BE2C (cell line): Measurements from ENCODE around the gene BCOR.

ENCODE experiments used
- DNase-seq: peaks from one replicate; pipeline ENCODE4 v3.0.0-alpha.2; 2020
- H3K27me3 ChIP-seq: fragments of 250-450 bp; sonication (Bioruptor Pico); 2 replicates; pipeline ENCODE4 v1.5.1; 2020; ENCODE audit warnings: mild to moderate bottlenecking
- H3K36me3 ChIP-seq: fragments of 250-450 bp; sonication (Bioruptor Pico); 2 replicates; pipeline ENCODE4 v1.5.1; 2020; ENCODE audit warnings: mild to moderate bottlenecking
- H3K4me1 ChIP-seq: fragments of 250-450 bp; sonication (Bioruptor Pico); 2 replicates; pipeline ENCODE4 v1.5.1; 2020
- H3K4me3 ChIP-seq: 2 replicates; pipeline ENCODE4 v1.5.1; 2011; ENCODE audit warnings: low read depth, low read length
- H3K9me3 ChIP-seq: fragments of 250-450 bp; sonication (Bioruptor Pico); 2 replicates; pipeline ENCODE4 v1.5.1; 2020
- TF ChIP-seq, protein P1 (sequence below): IDR thresholded peaks from 2 replicates; pipeline ENCODE4 v1.5.1; 2012; ENCODE audit warnings: mild to moderate bottlenecking, low read depth, low read length

BCOR gene

DNA sequence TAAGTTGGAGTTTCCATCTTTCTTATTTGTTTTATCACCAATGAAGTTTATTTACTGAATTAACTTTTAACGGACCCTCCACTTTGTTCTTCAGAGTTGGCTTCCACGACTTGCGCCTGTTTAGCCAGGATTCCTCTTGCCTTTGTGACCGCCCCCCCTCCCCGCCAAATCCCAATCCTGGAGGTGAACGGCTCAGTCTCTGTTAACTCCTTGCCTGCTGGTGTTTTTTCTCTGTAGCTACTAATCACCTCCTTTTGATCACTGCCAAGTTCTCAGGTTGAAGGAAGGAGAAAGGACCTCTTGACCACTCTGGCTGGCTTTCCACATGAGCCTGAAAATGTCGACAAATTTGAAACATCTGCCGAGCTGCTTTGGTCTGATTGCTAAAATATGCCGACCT is 46.8 kb upstream of the BCOR start:
- H3K9me3 ChIP-seq: no peaks in the 10 kb centered on the region
- H3K27me3 ChIP-seq: no peaks in the 10 kb centered on the region
- peak overlapping the region; percentile 59 for H3K4me3 ChIP-seq
- DNase-seq: no peak
- TF ChIP-seq, protein P1, sequence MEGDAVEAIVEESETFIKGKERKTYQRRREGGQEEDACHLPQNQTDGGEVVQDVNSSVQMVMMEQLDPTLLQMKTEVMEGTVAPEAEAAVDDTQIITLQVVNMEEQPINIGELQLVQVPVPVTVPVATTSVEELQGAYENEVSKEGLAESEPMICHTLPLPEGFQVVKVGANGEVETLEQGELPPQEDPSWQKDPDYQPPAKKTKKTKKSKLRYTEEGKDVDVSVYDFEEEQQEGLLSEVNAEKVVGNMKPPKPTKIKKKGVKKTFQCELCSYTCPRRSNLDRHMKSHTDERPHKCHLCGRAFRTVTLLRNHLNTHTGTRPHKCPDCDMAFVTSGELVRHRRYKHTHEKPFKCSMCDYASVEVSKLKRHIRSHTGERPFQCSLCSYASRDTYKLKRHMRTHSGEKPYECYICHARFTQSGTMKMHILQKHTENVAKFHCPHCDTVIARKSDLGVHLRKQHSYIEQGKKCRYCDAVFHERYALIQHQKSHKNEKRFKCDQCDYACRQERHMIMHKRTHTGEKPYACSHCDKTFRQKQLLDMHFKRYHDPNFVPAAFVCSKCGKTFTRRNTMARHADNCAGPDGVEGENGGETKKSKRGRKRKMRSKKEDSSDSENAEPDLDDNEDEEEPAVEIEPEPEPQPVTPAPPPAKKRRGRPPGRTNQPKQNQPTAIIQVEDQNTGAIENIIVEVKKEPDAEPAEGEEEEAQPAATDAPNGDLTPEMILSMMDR: no peak
- H3K36me3 ChIP-seq: no peaks in the 10 kb centered on the region
- no peaks in the 10 kb centered on the region for H3K4me1 ChIP-seq

- no peaks in the 10 kb centered on the region for H3K9me3 ChIP-seq
- no peaks in the 10 kb centered on the region for H3K4me1 ChIP-seq
- H3K36me3 ChIP-seq: no peaks in the 10 kb centered on the region
- TF ChIP-seq, protein P1: no peak
- no peak for DNase-seq
- H3K27me3 ChIP-seq: no peaks in the 10 kb centered on the region
- no peak overlapping the region for H3K4me3 ChIP-seq
Measured at GRCh38 chrX:40143987-40144386, 46.2 kb upstream of the BCOR start.

DNA sequence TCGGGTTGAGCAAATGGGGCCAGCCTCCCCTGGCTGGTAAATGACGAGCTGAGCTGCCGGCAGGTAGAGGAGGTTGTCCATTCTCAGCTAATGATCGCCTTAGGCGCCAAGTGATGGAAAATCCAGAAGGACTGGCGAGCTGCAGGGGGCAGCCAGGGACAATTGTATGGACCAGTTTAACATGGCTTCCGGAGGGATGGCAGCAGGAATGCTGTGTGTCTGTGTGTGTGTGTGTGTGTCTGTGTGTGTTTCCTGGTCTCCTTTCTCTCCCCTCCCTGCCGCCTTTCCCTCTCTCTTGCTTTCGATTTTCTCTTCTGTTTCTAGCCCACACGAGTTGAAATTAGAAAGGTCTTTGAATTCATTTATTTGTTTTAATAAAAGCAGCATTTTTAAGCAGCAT is 45.2 kb upstream of the BCOR start:
- no peaks in the 10 kb centered on the region for H3K4me1 ChIP-seq
- H3K9me3 ChIP-seq: no peaks in the 10 kb centered on the region
- no peak overlapping the region for H3K4me3 ChIP-seq
- H3K36me3 ChIP-seq: no peaks in the 10 kb centered on the region
- H3K27me3 ChIP-seq: no peaks in the 10 kb centered on the region
- no peak for DNase-seq
- TF ChIP-seq, protein P1: no peak

DNA sequence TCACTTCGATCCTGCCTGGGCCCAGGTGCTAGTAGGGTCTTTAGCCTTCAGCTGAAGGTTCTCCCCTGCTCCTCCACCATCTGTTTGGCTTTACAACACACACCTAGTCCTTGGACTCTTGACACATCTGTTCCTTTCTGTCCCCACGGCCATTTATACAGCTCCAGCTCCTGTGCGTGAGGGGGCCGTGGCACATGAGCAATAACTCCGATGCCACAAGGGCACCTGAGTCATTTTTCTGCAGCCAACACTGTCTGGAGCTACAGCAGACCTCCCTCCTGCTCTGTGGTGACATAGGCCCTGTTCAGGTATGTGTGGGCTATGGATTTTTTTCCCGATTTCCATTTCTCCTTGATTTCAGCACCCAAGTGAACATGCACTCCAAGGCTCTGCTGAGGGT is 44.7 kb upstream of the BCOR start:
- no peak for DNase-seq
- H3K27me3 ChIP-seq: no peaks in the 10 kb centered on the region
- no peaks in the 10 kb centered on the region for H3K9me3 ChIP-seq
- TF ChIP-seq, protein P1: no peak
- no peak overlapping the region for H3K4me3 ChIP-seq
- H3K36me3 ChIP-seq: no peaks in the 10 kb centered on the region
- H3K4me1 ChIP-seq: no peaks in the 10 kb centered on the region

DNA sequence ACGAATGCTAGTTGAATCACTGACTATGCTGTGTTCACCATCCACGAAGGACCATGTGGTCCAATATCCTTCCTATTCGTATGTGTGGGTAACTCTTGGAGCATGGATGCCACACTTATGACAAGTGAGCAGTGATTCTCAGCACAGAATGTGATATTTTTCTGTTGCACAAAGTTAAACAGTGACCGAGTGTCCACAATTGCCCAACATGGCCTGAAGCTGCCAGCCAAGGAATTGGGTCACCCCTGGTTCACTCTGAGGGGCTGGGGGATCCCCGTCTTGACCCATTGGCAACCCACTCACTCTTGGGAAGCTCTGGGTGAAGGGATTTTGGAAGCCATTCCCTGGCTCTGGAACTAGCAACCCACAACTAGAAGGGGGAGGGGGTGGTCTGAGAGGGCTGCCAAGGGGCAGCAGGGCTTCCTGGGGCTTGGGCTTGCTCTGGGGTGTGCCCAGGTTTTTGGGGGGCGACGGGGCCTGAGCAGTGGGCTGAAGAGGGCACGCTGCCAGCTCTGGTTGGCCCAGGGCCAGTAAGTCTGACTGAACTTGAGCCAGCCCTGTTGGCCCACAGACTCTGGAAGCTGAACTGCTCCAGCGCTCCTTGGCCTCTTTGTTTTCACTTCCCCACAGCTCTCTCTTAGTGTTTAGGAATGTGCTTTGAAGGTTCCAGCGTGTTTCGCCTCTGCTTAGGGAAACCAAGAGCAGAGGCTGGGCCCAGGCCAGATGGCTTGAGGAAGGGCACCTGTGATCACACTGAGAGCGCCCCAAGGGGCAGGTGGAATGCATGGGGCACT is 43.1 kb upstream of the BCOR start:
- Histone ChIP-seq H3K9me3 (no peaks in the 10 kb centered on the region), H3K4me1 (no peaks in the 10 kb centered on the region), H3K4me3 (no peak overlapping the region), H3K36me3 (no peaks in the 10 kb centered on the region), H3K27me3 (no peaks in the 10 kb centered on the region)
- DNase-seq: no peak
- TF ChIP-seq, protein P1: no peak

DNA sequence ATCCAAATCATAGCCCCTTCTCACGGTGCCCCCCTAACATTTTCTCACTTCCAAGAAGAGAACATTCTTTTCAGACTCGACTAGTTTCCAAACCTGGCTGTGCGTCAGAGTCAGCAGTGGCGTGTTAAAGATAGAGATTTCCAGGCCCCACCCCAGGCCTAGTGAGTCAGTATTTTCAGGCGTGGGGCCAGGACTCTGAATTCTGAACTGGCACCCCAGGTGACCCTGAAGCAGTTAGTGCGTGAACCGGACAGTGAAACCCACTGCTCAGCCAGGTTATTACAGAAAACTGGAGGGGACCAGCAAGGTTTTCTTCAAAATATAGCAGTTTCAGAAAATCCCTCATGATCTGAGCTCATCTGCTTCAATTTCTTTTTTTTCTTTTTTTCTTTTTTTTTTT is 35.0 kb upstream of the BCOR start:
- DNase-seq: no peak
- TF ChIP-seq, protein P1: no peak
- Histone ChIP-seq H3K27me3 (no peaks in the 10 kb centered on the region), H3K9me3 (no peaks in the 10 kb centered on the region), H3K4me1 (no peaks in the 10 kb centered on the region), H3K4me3 (no peak overlapping the region), H3K36me3 (no peaks in the 10 kb centered on the region)
